ENCODE measurements around the gene CIB4. TPM values are rescaled to one million over a fixed set of nuclear protein-coding genes. Genes with fewer than 3 reads are reported as not detected.

CIB4 gene
- total and polyA plus RNA-seq, 2 of the 13 experiments (the other 11 are each of a cell fraction or from before 2014, with no cell fraction given) = not detected

- TF ChIP-seq ATM (IDR thresholded peaks at IDR 0.05; ENCODE audit: borderline replicate concordance) (no peak), ZNF678 (CRISPR knock-in tag; IDR thresholded peaks at IDR 0.05) (no peak), NCOA1 (CRISPR knock-in tag; IDR thresholded peaks at IDR 0.05) (no peak), SMAD3 (CRISPR knock-in tag; IDR thresholded peaks at IDR 0.05) (no peak), ARID2 (CRISPR knock-in tag; IDR thresholded peaks at IDR 0.05; ENCODE audit: borderline replicate concordance) (no peak), ZNF34 (CRISPR knock-in tag; IDR thresholded peaks at IDR 0.05; ENCODE audit: borderline replicate concordance) (no peak), SUZ12 (IDR thresholded peaks at IDR 0.05; ENCODE audit: low read depth, low read length) (no peak), ZNF354B (CRISPR knock-in tag; IDR thresholded peaks at IDR 0.05) (no peak), ZSCAN9 (CRISPR knock-in tag; IDR thresholded peaks at IDR 0.05; ENCODE audit: borderline replicate concordance) (0 out of 2 replicates have a peak, but pooled peaks have one; percentile 27), ZBTB38 (CRISPR knock-in tag; IDR thresholded peaks at IDR 0.05) (0 out of 2 replicates have a peak, but pooled peaks have one; percentile 30), THYN1 (CRISPR knock-in tag; IDR thresholded peaks at IDR 0.05; ENCODE audit: borderline replicate concordance, low read depth) (no peak), ISL2 (CRISPR knock-in tag; IDR thresholded peaks at IDR 0.05) (peak; percentile 45; the same call in 1 of the 2 replicates), PPARG (CRISPR knock-in tag; conservative IDR thresholded peaks at IDR 0.05) (no peak), SKI (IDR thresholded peaks at IDR 0.05; ENCODE audit: partially characterized antibody) (peak; percentile 33), ZNF580 (CRISPR knock-in tag; IDR thresholded peaks at IDR 0.05; ENCODE audit: borderline replicate concordance, low read depth) (no peak), THAP7 (CRISPR knock-in tag; IDR thresholded peaks at IDR 0.05) (no peak), XBP1 (CRISPR knock-in tag; IDR thresholded peaks at IDR 0.05) (no peak), ZNF224 (CRISPR knock-in tag; IDR thresholded peaks at IDR 0.05) (no peak), CREB3 (CRISPR knock-in tag; IDR thresholded peaks at IDR 0.05) (no peak), JUND (CRISPR knock-in tag; IDR thresholded peaks at IDR 0.05) (no peak), ATF5 (CRISPR knock-in tag; IDR thresholded peaks at IDR 0.05; ENCODE audit: low read depth) (no peak), ARID4A (CRISPR knock-in tag; IDR thresholded peaks at IDR 0.05; ENCODE audit: borderline replicate concordance) (peak; percentile 74; the same call in 1 of the 2 replicates), SPEN (CRISPR knock-in tag; IDR thresholded peaks at IDR 0.05; ENCODE audit: low read depth) (0 out of 2 replicates have a peak, but pooled peaks have one; percentile 34)
Measured at GRCh38 chr2:26561918-26562810, 79.0 kb downstream of the CIB4 start (continued).

Data from HepG2 (cell line).